GM12801 (cell line): ENCODE data around the gene TOP1.

ENCODE experiments used
- CTCF ChIP-seq: IDR thresholded peaks from one replicate; pipeline ENCODE4 v1.5.1; 2011; ENCODE audit warnings: control low read depth; ENCODE audit not compliant: insufficient read length; ENCODE audit errors: extremely low read depth

The TOP1 gene

GRCh38 chr20:41006126-41006935, 22.3 kb upstream of the TOP1 start:
- TF ChIP-seq CTCF = no peak

- no peak for TF ChIP-seq CTCF
These were observed 21.6 kb upstream of the TOP1 start for GRCh38 chr20:41006936-41007474.

GRCh38 chr20:41007481-41007880, 21.1 kb upstream of the TOP1 start:
- TF ChIP-seq CTCF = no peak

GRCh38 chr20:41009946-41010345, 18.7 kb upstream of the TOP1 start:
- no peak for TF ChIP-seq CTCF

GRCh38 chr20:41011551-41012067, 17.0 kb upstream of the TOP1 start:
- TF ChIP-seq CTCF = no peak

GRCh38 chr20:41014561-41015088, 14.0 kb upstream of the TOP1 start:
- TF ChIP-seq CTCF = no peak

GRCh38 chr20:41017448-41018042, 11.1 kb upstream of the TOP1 start:
- TF ChIP-seq CTCF = no peak
